Neural cell (in vitro differentiated cells): Measurements from ENCODE around the gene KLF5.

Experiments used
- EP300 ChIP-seq: fragments of 450-650 bp; conservative IDR thresholded peaks from 2 replicates; pipeline ENCODE4 v1.6.1; 2014; ENCODE audit warnings: antibody characterized with exemption, mild to moderate bottlenecking, moderate library complexity; ENCODE audit not compliant: poor library complexity, severe bottlenecking
- EZH2 ChIP-seq: fragments of 200-600, 300-800 bp; shearing (Covaris generic), sonication (generic); IDR thresholded peaks from 2 replicates; pipeline ENCODE4 v1.6.1; 2014; ENCODE audit warnings: antibody characterized with exemption, low read length, borderline replicate concordance, mild to moderate bottlenecking; ENCODE audit not compliant: insufficient read depth, poor library complexity, severe bottlenecking
- MXI1 ChIP-seq: fragments of 450-650 bp; conservative IDR thresholded peaks from 2 replicates; pipeline ENCODE4 v1.6.1; 2014; ENCODE audit warnings: antibody characterized with exemption, mild to moderate bottlenecking; ENCODE audit not compliant: poor library complexity, severe bottlenecking
- POLR2AphosphoS5 ChIP-seq: IDR thresholded peaks from 2 replicates; pipeline ENCODE4 v1.6.1; 2012
- RAD21 ChIP-seq: fragments of 450-650 bp; conservative IDR thresholded peaks from 2 replicates; pipeline ENCODE4 v1.6.1; 2014; ENCODE audit warnings: antibody characterized with exemption, mild to moderate bottlenecking, moderate library complexity
- REST ChIP-seq: IDR thresholded peaks from 2 replicates; pipeline ENCODE4 v1.6.1; 2012; ENCODE audit warnings: borderline replicate concordance
- SMC3 ChIP-seq: fragments of 450-650 bp; conservative IDR thresholded peaks from 2 replicates; pipeline ENCODE4 v1.6.1; 2014; ENCODE audit warnings: antibody characterized with exemption, mild to moderate bottlenecking, moderate library complexity; ENCODE audit not compliant: poor library complexity
- TAF1 ChIP-seq: IDR thresholded peaks from 2 replicates; pipeline ENCODE4 v1.6.1; 2012; ENCODE audit warnings: low read depth
- TF ChIP-seq, protein P1 (sequence below): fragments of 450-650 bp; IDR thresholded peaks from 2 replicates; pipeline ENCODE4 v1.5.1; 2014; ENCODE audit warnings: antibody characterized with exemption, mild to moderate bottlenecking, moderate library complexity; ENCODE audit not compliant: poor library complexity, severe bottlenecking

DNA sequence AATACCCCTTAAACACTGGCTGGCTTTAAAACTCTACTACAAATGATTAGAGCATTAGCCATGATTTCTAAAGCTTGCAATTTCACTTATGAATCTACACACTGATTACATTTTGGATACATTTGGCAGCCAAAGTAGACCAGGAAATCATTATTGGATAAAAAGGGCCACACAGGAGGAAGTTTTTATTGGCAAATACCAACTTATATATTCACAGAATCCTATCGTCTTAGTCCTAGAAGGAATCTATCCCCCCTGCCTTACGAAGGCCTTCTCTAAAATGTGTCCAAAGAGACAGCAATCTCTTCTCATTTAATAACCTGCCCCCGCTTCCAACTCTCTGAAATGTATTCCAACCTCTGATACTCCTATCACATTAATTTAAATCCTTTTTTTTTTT is 52.5 kb downstream of the KLF5 start:
- TF ChIP-seq, protein P1, sequence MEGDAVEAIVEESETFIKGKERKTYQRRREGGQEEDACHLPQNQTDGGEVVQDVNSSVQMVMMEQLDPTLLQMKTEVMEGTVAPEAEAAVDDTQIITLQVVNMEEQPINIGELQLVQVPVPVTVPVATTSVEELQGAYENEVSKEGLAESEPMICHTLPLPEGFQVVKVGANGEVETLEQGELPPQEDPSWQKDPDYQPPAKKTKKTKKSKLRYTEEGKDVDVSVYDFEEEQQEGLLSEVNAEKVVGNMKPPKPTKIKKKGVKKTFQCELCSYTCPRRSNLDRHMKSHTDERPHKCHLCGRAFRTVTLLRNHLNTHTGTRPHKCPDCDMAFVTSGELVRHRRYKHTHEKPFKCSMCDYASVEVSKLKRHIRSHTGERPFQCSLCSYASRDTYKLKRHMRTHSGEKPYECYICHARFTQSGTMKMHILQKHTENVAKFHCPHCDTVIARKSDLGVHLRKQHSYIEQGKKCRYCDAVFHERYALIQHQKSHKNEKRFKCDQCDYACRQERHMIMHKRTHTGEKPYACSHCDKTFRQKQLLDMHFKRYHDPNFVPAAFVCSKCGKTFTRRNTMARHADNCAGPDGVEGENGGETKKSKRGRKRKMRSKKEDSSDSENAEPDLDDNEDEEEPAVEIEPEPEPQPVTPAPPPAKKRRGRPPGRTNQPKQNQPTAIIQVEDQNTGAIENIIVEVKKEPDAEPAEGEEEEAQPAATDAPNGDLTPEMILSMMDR: no peak
- TF ChIP-seq EP300 (no peak), POLR2AphosphoS5 (no peak), EZH2 (no peak), SMC3 (no peak), RAD21 (no peak), TAF1 (no peak), MXI1 (no peak), REST (no peak)
